Thoracic aorta (tissue), 2 donors: ENCODE results near the gene HOXB6. TPM values are rescaled to one million over a fixed set of nuclear protein-coding genes. Genes with fewer than 3 reads are reported as not detected.

Source experiments
- ATAC-seq: fragments of 150-250 bp; one replicate; pipeline ENCODE4 v1.8.0; 2017; ENCODE audit warnings: low read depth; ENCODE audit not compliant: insufficient number of reproducible peaks, low FRiP score
- DNase-seq: peaks from one replicate; pipeline ENCODE4 v3.0.0-alpha.2; 2020; ENCODE audit warnings: low spot score
- H3K27ac ChIP-seq, 2 donors: fragments of 200-600 bp; sonication (generic); 1 replicate in 1 of 2; 2 replicates in 1 of 2; pipeline ENCODE4 v1.5.1; 2016; ENCODE audit warnings: mild to moderate bottlenecking in 2 of 2, moderate library complexity in 2 of 2
- H3K27me3 ChIP-seq: fragments of 200-600 bp; sonication (generic); replicated peaks from 2 replicates; pipeline ENCODE4 v1.6.0; 2016; ENCODE audit warnings: mild to moderate bottlenecking; ENCODE audit not compliant: insufficient read depth
- H3K36me3 ChIP-seq: fragments of 200-600 bp; sonication (generic); one replicate; pipeline ENCODE4 v1.5.1; 2016
- H3K4me1 ChIP-seq, 2 donors: fragments of 200-600 bp; sonication (generic); 1 replicate in 1 of 2; 2 replicates in 1 of 2; pipeline versions ENCODE4 v1.5.1 to v1.6.0; 2016; ENCODE audit warnings: low read depth in 2 of 2, mild to moderate bottlenecking in 1 of 2; ENCODE audit not compliant: control insufficient read depth in 1 of 2
- H3K4me3 ChIP-seq: fragments of 200-600 bp; sonication (generic); 2 replicates; pipeline ENCODE4 v1.5.1; 2016; ENCODE audit warnings: mild to moderate bottlenecking
- H3K9me3 ChIP-seq: fragments of 200-600 bp; sonication (generic); 2 replicates; pipeline ENCODE4 v1.5.1; 2016
- total RNA-seq, 2 donors: library from RNA; depleted of rRNA; stranded (reverse); fragments of >200 nt; gene quantifications; one replicate each; pipeline versions ENCODE4 v1.1.0 to v1.2.3, GENCODE V29; 2016
- TF ChIP-seq, protein P1 (sequence below): fragments of 200-600 bp; sonication (generic); IDR thresholded peaks from one replicate; pipeline ENCODE4 v1.5.1; 2019; ENCODE audit warnings: antibody characterized with exemption

HOXB6 gene
- total RNA-seq, 2 donors from 2014 or later: 4.2 to 9.9 TPM

GRCh38 chr17:48574505-48575065 is 30.2 kb downstream of the HOXB6 start:
- DNase-seq (no peak), ATAC-seq (no peak)
- Histone ChIP-seq H3K4me3 (peak overlapping the region; percentile 72), H3K4me1 (peaks cover 39 to 74% of the 10 kb centered on the region in 2 donors), H3K9me3 (no peaks in the 10 kb centered on the region), H3K27me3 (no peaks in the 10 kb centered on the region), H3K36me3 (no peaks in the 10 kb centered on the region), H3K27ac (peak overlapping the region; percentile 84 to 97)
- TF ChIP-seq, protein P1, sequence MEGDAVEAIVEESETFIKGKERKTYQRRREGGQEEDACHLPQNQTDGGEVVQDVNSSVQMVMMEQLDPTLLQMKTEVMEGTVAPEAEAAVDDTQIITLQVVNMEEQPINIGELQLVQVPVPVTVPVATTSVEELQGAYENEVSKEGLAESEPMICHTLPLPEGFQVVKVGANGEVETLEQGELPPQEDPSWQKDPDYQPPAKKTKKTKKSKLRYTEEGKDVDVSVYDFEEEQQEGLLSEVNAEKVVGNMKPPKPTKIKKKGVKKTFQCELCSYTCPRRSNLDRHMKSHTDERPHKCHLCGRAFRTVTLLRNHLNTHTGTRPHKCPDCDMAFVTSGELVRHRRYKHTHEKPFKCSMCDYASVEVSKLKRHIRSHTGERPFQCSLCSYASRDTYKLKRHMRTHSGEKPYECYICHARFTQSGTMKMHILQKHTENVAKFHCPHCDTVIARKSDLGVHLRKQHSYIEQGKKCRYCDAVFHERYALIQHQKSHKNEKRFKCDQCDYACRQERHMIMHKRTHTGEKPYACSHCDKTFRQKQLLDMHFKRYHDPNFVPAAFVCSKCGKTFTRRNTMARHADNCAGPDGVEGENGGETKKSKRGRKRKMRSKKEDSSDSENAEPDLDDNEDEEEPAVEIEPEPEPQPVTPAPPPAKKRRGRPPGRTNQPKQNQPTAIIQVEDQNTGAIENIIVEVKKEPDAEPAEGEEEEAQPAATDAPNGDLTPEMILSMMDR: no peak

GRCh38 chr17:48571826-48572417 is 32.9 kb downstream of the HOXB6 start:
- TF ChIP-seq, protein P1: no peak
- Histone ChIP-seq H3K4me3 (peak overlapping the region; percentile 64), H3K27me3 (no peaks in the 10 kb centered on the region), H3K27ac (peak overlapping the region; percentile 84 to 97), H3K4me1 (peaks cover 47 to 93% of the 10 kb centered on the region in 2 donors), H3K9me3 (no peaks in the 10 kb centered on the region), H3K36me3 (no peaks in the 10 kb centered on the region)
- no peak for DNase-seq
- no peak for ATAC-seq

GRCh38 chr17:48571024-48571818 is 33.6 kb downstream of the HOXB6 start:
- DNase-seq: no peak
- H3K36me3 ChIP-seq: no peaks in the 10 kb centered on the region
- H3K27ac ChIP-seq: peak overlapping the region; percentile 84 to 97
- H3K4me3 ChIP-seq: peak overlapping the region; percentile 64
- ATAC-seq: no peak
- H3K9me3 ChIP-seq: no peaks in the 10 kb centered on the region
- no peaks in the 10 kb centered on the region for H3K27me3 ChIP-seq
- H3K4me1 ChIP-seq: peaks cover 44 to 96% of the 10 kb centered on the region in 2 donors
- TF ChIP-seq, protein P1: no peak

DNA sequence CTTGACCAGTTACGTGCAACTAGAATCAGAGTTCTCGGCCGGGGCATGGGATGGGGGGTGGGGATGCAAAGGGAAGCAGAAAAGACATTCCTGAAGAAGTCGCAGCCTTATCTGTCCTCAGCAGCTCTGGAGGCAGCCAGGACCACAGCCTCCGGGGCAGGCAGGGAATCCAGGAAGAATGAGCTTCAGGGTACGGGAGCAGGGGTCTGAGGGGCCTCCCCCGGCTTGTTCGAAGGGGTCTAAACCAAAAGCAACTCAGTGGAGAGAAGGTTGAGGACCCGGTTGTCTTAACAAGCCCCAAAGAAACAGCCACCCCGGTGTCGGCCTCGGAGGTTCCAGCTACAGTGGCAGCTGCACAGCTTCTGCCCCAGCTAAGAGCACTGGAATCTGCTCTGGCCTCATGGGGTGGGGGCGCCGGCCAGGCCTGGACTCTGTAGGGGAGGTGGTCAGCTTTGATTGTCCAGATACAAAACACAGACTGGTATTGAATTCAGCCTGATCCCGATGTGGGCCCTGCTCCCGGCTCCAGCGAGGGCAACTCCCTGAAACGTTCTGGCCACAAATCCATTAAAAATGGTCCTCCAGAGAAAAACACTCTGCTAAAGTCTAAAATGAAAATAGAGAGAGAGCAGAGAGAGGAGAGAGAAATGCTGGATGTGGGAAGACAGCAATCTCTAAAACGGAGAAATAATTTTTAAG is 34.3 kb downstream of the HOXB6 start:
- peak overlapping the region; percentile 84 to 97 for H3K27ac ChIP-seq
- H3K4me3 ChIP-seq: peak overlapping the region; percentile 64
- no peak for ATAC-seq

More for the DNA sequence above, 34.3 kb downstream of the HOXB6 start:
- Histone ChIP-seq H3K36me3 (no peaks in the 10 kb centered on the region), H3K9me3 (no peaks in the 10 kb centered on the region), H3K27me3 (no peaks in the 10 kb centered on the region), H3K4me1 (peaks cover 40 to 97% of the 10 kb centered on the region in 2 donors)
- TF ChIP-seq, protein P1: no peak
- DNase-seq: no peak
